Measurements from ENCODE around the gene ULBP1. TPM values are rescaled to one million over a fixed set of nuclear protein-coding genes. Genes with fewer than 3 reads are reported as not detected.
"Not testable (repeated sequence)": the region's sequence is repeated elsewhere in the genome, so short reads cannot be mapped to it uniquely, and the experiment has no call there.

The ULBP1 gene
- total and polyA plus RNA-seq, 4 experiments from 2014 or later, result not detected

- peaks cover 23% of the 10 kb centered on the region for H3K27me3 ChIP-seq (ENCODE audit: insufficient read depth, low read length)
- H3K36me3 ChIP-seq (ENCODE audit: insufficient read depth, low read length); H3K9me3 ChIP-seq (ENCODE audit: control insufficient read depth in 1 of 2, low read length in 2 of 2); DNase-seq; CTCF ChIA-PET (ENCODE audit: partially characterized antibody); POLR2A ChIA-PET (ENCODE audit: partially characterized antibody); H3K27ac ChIP-seq (ENCODE audit: low read depth, low read length); H3K36me3 Mint-ChIP-seq; H3K4me3 ChIP-seq (ENCODE audit: low read length in 2 of 2); H3K9me3 Mint-ChIP-seq; intact Hi-C loops (cut with micrococcal nuclease): not testable (repeated sequence)
- peak overlapping the region in 5 of 7 donors; percentile 18 to 93 (median 47) for H3K27ac Mint-ChIP-seq
- peak overlapping the region; percentile 13 to 96 (median 82) for H3K4me3 Mint-ChIP-seq
- peaks cover 30 to 33% of the 10 kb centered on the region in 2 donors for H3K27me3 Mint-ChIP-seq
- peaks cover 22% of the 10 kb centered on the region for H3K4me1 ChIP-seq (ENCODE audit: insufficient read depth, low read length)
- H3K4me1 Mint-ChIP-seq, result peaks cover 13 to 35% (median 27%) of the 10 kb centered on the region in 4 donors
Observed at GRCh38 chr6:149943321-149943720, 20.4 kb upstream of the ULBP1 start.

- DNase-seq; H3K4me3 Mint-ChIP-seq; H3K36me3 Mint-ChIP-seq; CTCF ChIA-PET (ENCODE audit: partially characterized antibody); H3K4me3 ChIP-seq (ENCODE audit: low read length in 2 of 2); intact Hi-C loops (cut with micrococcal nuclease); H3K27me3 ChIP-seq (ENCODE audit: insufficient read depth, low read length); H3K4me1 ChIP-seq (ENCODE audit: insufficient read depth, low read length); H3K27ac Mint-ChIP-seq; H3K9me3 ChIP-seq (ENCODE audit: control insufficient read depth in 1 of 2, low read length in 2 of 2); H3K9me3 Mint-ChIP-seq; POLR2A ChIA-PET (ENCODE audit: partially characterized antibody); H3K27ac ChIP-seq (ENCODE audit: low read depth, low read length); H3K36me3 ChIP-seq (ENCODE audit: insufficient read depth, low read length): not testable (repeated sequence)
- Mint-ChIP-seq H3K4me1 (peaks cover 6 to 20% (median 15%) of the 10 kb centered on the region in 4 donors), H3K27me3 (peaks cover 24 to 25% of the 10 kb centered on the region in 2 donors)
Observed at GRCh38 chr6:149945276-149945675, 18.5 kb upstream of the ULBP1 start.

- H3K4me3 ChIP-seq (ENCODE audit: low read length in 2 of 2); H3K27me3 ChIP-seq (ENCODE audit: insufficient read depth, low read length); H3K4me1 Mint-ChIP-seq; H3K9me3 Mint-ChIP-seq; H3K4me1 ChIP-seq (ENCODE audit: insufficient read depth, low read length); H3K27ac Mint-ChIP-seq; H3K36me3 Mint-ChIP-seq; intact Hi-C loops (cut with micrococcal nuclease); POLR2A ChIA-PET (ENCODE audit: partially characterized antibody); DNase-seq; H3K36me3 ChIP-seq (ENCODE audit: insufficient read depth, low read length); CTCF ChIA-PET (ENCODE audit: partially characterized antibody); H3K4me3 Mint-ChIP-seq; H3K27ac ChIP-seq (ENCODE audit: low read depth, low read length); H3K9me3 ChIP-seq (ENCODE audit: control insufficient read depth in 1 of 2, low read length in 2 of 2): not testable (repeated sequence)
- peaks cover 28 to 34% of the 10 kb centered on the region in 2 donors for H3K27me3 Mint-ChIP-seq
Observed at GRCh38 chr6:149946631-149947030, 17.1 kb upstream of the ULBP1 start.

GRCh38 chr6:149947533-149947932 is 16.2 kb upstream of the ULBP1 start:
- intact Hi-C loops (cut with micrococcal nuclease); CTCF ChIA-PET (ENCODE audit: partially characterized antibody); DNase-seq; H3K27ac Mint-ChIP-seq; H3K27ac ChIP-seq (ENCODE audit: low read depth, low read length); H3K36me3 Mint-ChIP-seq; H3K4me1 ChIP-seq (ENCODE audit: insufficient read depth, low read length); H3K9me3 Mint-ChIP-seq; H3K4me3 ChIP-seq (ENCODE audit: low read length in 2 of 2); H3K36me3 ChIP-seq (ENCODE audit: insufficient read depth, low read length); POLR2A ChIA-PET (ENCODE audit: partially characterized antibody); H3K4me3 Mint-ChIP-seq; H3K9me3 ChIP-seq (ENCODE audit: control insufficient read depth in 1 of 2, low read length in 2 of 2); H3K4me1 Mint-ChIP-seq: not testable (repeated sequence)
- H3K27me3 ChIP-seq (ENCODE audit: insufficient read depth, low read length), result peaks cover 12% of the 10 kb centered on the region
- peaks cover 35 to 41% of the 10 kb centered on the region in 2 donors for H3K27me3 Mint-ChIP-seq

- H3K4me3 Mint-ChIP-seq, result no peak overlapping the region
- H3K9me3 Mint-ChIP-seq, result no peaks in the 10 kb centered on the region
- no peaks in the 10 kb centered on the region for H3K36me3 Mint-ChIP-seq
- Histone ChIP-seq H3K27me3 (ENCODE audit: insufficient read depth, low read length) (peaks cover 14% of the 10 kb centered on the region), H3K4me3 (ENCODE audit: low read length in 2 of 2) (no peak overlapping the region), H3K27ac (ENCODE audit: low read depth, low read length) (no peak overlapping the region), H3K9me3 (ENCODE audit: control insufficient read depth in 1 of 2, low read length in 2 of 2) (no peaks in the 10 kb centered on the region), H3K36me3 (ENCODE audit: insufficient read depth, low read length) (no peaks in the 10 kb centered on the region), H3K4me1 (ENCODE audit: insufficient read depth, low read length) (no peaks in the 10 kb centered on the region)
- peaks cover 39 to 46% of the 10 kb centered on the region in 2 donors for H3K27me3 Mint-ChIP-seq
- intact Hi-C loops (cut with micrococcal nuclease), result no loop called here
- ChIA-PET CTCF (ENCODE audit: partially characterized antibody) (no interaction called here), POLR2A (ENCODE audit: partially characterized antibody) (no interaction called here)
- no peak for DNase-seq
- no peak overlapping the region for H3K27ac Mint-ChIP-seq
- no peaks in the 10 kb centered on the region for H3K4me1 Mint-ChIP-seq
Observed at GRCh38 chr6:149948011-149948410, 15.7 kb upstream of the ULBP1 start.

GRCh38 chr6:149948616-149949015 is 15.1 kb upstream of the ULBP1 start:
- Mint-ChIP-seq H3K4me3 (no peak overlapping the region), H3K36me3 (no peaks in the 10 kb centered on the region), H3K4me1 (peaks cover 0 to 6% (median under 1%) of the 10 kb centered on the region in 4 donors), H3K27me3 (peaks cover 45 to 52% of the 10 kb centered on the region in 2 donors), H3K9me3 (no peaks in the 10 kb centered on the region), H3K27ac (no peak overlapping the region)
- Histone ChIP-seq H3K27ac (ENCODE audit: low read depth, low read length) (no peak overlapping the region), H3K4me3 (ENCODE audit: low read length in 2 of 2) (no peak overlapping the region), H3K4me1 (ENCODE audit: insufficient read depth, low read length) (peaks cover 2% of the 10 kb centered on the region), H3K36me3 (ENCODE audit: insufficient read depth, low read length) (no peaks in the 10 kb centered on the region), H3K9me3 (ENCODE audit: control insufficient read depth in 1 of 2, low read length in 2 of 2) (no peaks in the 10 kb centered on the region), H3K27me3 (ENCODE audit: insufficient read depth, low read length) (peaks cover 20% of the 10 kb centered on the region)
- intact Hi-C loops (cut with micrococcal nuclease), result no loop called here
- ChIA-PET CTCF (ENCODE audit: partially characterized antibody) (no interaction called here), POLR2A (ENCODE audit: partially characterized antibody) (no interaction called here)
- no peak for DNase-seq

- peaks cover 24% of the 10 kb centered on the region for H3K27me3 ChIP-seq (ENCODE audit: insufficient read depth, low read length)
- no peak overlapping the region for H3K27ac ChIP-seq (ENCODE audit: low read depth, low read length)
- Mint-ChIP-seq H3K4me1 (peaks cover 2 to 15% (median 7%) of the 10 kb centered on the region in 4 donors), H3K36me3 (no peaks in the 10 kb centered on the region), H3K9me3 (peaks cover 0 to 2% (median 0%) of the 10 kb centered on the region in 8 donors), H3K27ac (no peak overlapping the region), H3K4me3 (no peak overlapping the region), H3K27me3 (peaks cover 53 to 57% of the 10 kb centered on the region in 2 donors)
- peaks cover 8% of the 10 kb centered on the region for H3K4me1 ChIP-seq (ENCODE audit: insufficient read depth, low read length)
- no peaks in the 10 kb centered on the region for H3K36me3 ChIP-seq (ENCODE audit: insufficient read depth, low read length)
- no peaks in the 10 kb centered on the region for H3K9me3 ChIP-seq (ENCODE audit: control insufficient read depth in 1 of 2, low read length in 2 of 2)
- ChIA-PET POLR2A (ENCODE audit: partially characterized antibody) (no interaction called here), CTCF (ENCODE audit: partially characterized antibody) (interaction anchor here (1.5 kb wide), 1 partner anchor 10 kb away, joined by 5 read pairs; no protein-coding TSS in a partner anchor)
- DNase-seq, result no peak
- no peak overlapping the region for H3K4me3 ChIP-seq (ENCODE audit: low read length in 2 of 2)
- intact Hi-C loops (cut with micrococcal nuclease), result no loop called here
Observed at GRCh38 chr6:149950423-149950822, 13.3 kb upstream of the ULBP1 start.

- H3K9me3 ChIP-seq (ENCODE audit: control insufficient read depth in 1 of 2, low read length in 2 of 2), result no peaks in the 10 kb centered on the region
- Mint-ChIP-seq H3K9me3 (peaks cover 0 to 4% (median 0%) of the 10 kb centered on the region in 8 donors), H3K36me3 (no peaks in the 10 kb centered on the region), H3K4me3 (no peak overlapping the region), H3K27ac (no peak overlapping the region), H3K27me3 (peaks cover 59 to 63% of the 10 kb centered on the region in 2 donors), H3K4me1 (peaks cover 2 to 19% (median 7%) of the 10 kb centered on the region in 4 donors)
- H3K27ac ChIP-seq (ENCODE audit: low read depth, low read length), result no peak overlapping the region
- intact Hi-C loops (cut with micrococcal nuclease), result no loop called here
- peaks cover 30% of the 10 kb centered on the region for H3K27me3 ChIP-seq (ENCODE audit: insufficient read depth, low read length)
- CTCF ChIA-PET (ENCODE audit: partially characterized antibody), result no interaction called here
- no peaks in the 10 kb centered on the region for H3K36me3 ChIP-seq (ENCODE audit: insufficient read depth, low read length)
- H3K4me3 ChIP-seq (ENCODE audit: low read length in 2 of 2), result no peak overlapping the region
- no peak for DNase-seq
- POLR2A ChIA-PET (ENCODE audit: partially characterized antibody), result no interaction called here
- peaks cover 8% of the 10 kb centered on the region for H3K4me1 ChIP-seq (ENCODE audit: insufficient read depth, low read length)
Observed at GRCh38 chr6:149951096-149951495, 12.6 kb upstream of the ULBP1 start.

Measured in CD4-positive, alpha-beta memory T cell (primary cell).